COLO829 (cell line): ENCODE measurements around the gene PCSK9.

Experiments used
- DNase-seq: peaks from one replicate; pipeline ENCODE4 v3.0.0; 2012; ENCODE audit warnings: low spot score

The PCSK9 gene

GRCh38 chr1:55039342-55040082 is at the start of gene PCSK9:
Gene PCSK9 (plus strand): TSS chr1:55039548. CDS start chr1:55039838, 290 bp downstream.
- DNase-seq: no peak

- DNase-seq: no peak
Observed at GRCh38 chr1:54989968-54990810, 49.2 kb upstream of the PCSK9 start.

GRCh38 chr1:54990916-54991315 is 48.4 kb upstream of the PCSK9 start:
- no peak for DNase-seq

GRCh38 chr1:54991939-54992338 is 47.4 kb upstream of the PCSK9 start:
- DNase-seq: no peak

GRCh38 chr1:54993140-54993539 is 46.2 kb upstream of the PCSK9 start:
- DNase-seq: no peak

- no peak for DNase-seq
Observed at GRCh38 chr1:54994355-54994990, 44.9 kb upstream of the PCSK9 start.

GRCh38 chr1:54995013-54995760 is 44.2 kb upstream of the PCSK9 start:
- no peak for DNase-seq

- DNase-seq: no peak
Observed at GRCh38 chr1:54995835-54996234, 43.5 kb upstream of the PCSK9 start.

GRCh38 chr1:54996359-54996868 is 42.9 kb upstream of the PCSK9 start:
- DNase-seq: peak; percentile 79

- DNase-seq: no peak
Observed at GRCh38 chr1:54996869-54997710, 42.3 kb upstream of the PCSK9 start.

GRCh38 chr1:54997711-54997986 is 41.7 kb upstream of the PCSK9 start:
- no peak for DNase-seq

GRCh38 chr1:54998100-54998499 is 41.2 kb upstream of the PCSK9 start:
- DNase-seq: no peak

- DNase-seq: no peak
Observed at GRCh38 chr1:54998677-54999076, 40.7 kb upstream of the PCSK9 start, which contains the start of gene BSND. Gene BSND (plus strand): TSS chr1:54998933. CDS start chr1:54999187, 254 bp downstream.

- no peak for DNase-seq
Observed at GRCh38 chr1:55000110-55001085, 39.0 kb upstream of the PCSK9 start.

- no peak for DNase-seq
Observed at GRCh38 chr1:55001311-55001710, 38.0 kb upstream of the PCSK9 start.

- DNase-seq: no peak
Observed at GRCh38 chr1:55002686-55003085, 36.7 kb upstream of the PCSK9 start.

- DNase-seq: no peak
Observed at GRCh38 chr1:55005351-55006140, 33.8 kb upstream of the PCSK9 start.

GRCh38 chr1:55006931-55007330 is 32.4 kb upstream of the PCSK9 start:
- DNase-seq: no peak

GRCh38 chr1:55007625-55008024 is 31.7 kb upstream of the PCSK9 start:
- peak; percentile 37 for DNase-seq
